Right lobe of liver (tissue), 4 donors: ENCODE measurements around the gene COL27A1.

Experiments
- CTCF ChIP-seq, 4 donors: fragments of 200-600 bp in 3 of 4; fragments of 450-650 bp in 1 of 4; IDR thresholded peaks; one replicate each; pipeline versions ENCODE4 v1.5.1 to v1.8.0; 2016 to 2022; ENCODE audit warnings: antibody characterized with exemption in 4 of 4, mild to moderate bottlenecking in 2 of 4
- POLR2A ChIP-seq: fragments of 450-650 bp; IDR thresholded peaks from one replicate; pipeline ENCODE4 v1.6.1; 2017; ENCODE audit warnings: antibody characterized with exemption, mild to moderate bottlenecking
- donor health status: DM: no; HTN: no; CAD: no.
- donor health status: DM: no; HTN: no; CAD: no.
- donor health status: DM: no; HTN: yes; CAD: no.

GRCh38 chr9:114220061-114220541, 64.8 kb downstream of the COL27A1 start:
- TF ChIP-seq CTCF (IDR thresholded peaks at IDR 0.05) (no peak), POLR2A (no peak)
